Colon (tissue), 2 donors: ENCODE data around the gene GPANK1.

ENCODE experiments used
- FAIRE-seq: peaks from 2 replicates; lab custom pipeline; 2012; peaks lifted over from hg19 to GRCh38; lab: Jason Lieb, UNC
- donor health status: control.
- donor health status: control.

Gene GPANK1

GRCh38 chr6:31639449-31639861, 25.3 kb downstream of the GPANK1 start:
- FAIRE-seq = no peak

- no peak for FAIRE-seq
These were observed 25.8 kb downstream of the GPANK1 start for GRCh38 chr6:31639043-31639442.

GRCh38 chr6:31636698-31637596, 27.9 kb downstream of the GPANK1 start:
- no peak for FAIRE-seq

- no peak for FAIRE-seq
These were observed 29.7 kb downstream of the GPANK1 start for GRCh38 chr6:31634969-31635575.

- no peak for FAIRE-seq
These were observed 30.7 kb downstream of the GPANK1 start for GRCh38 chr6:31634131-31634530.

GRCh38 chr6:31633447-31633846, 31.4 kb downstream of the GPANK1 start:
- FAIRE-seq = no peak

GRCh38 chr6:31632279-31632946, 32.4 kb downstream of the GPANK1 start:
- FAIRE-seq = no peak

GRCh38 chr6:31631681-31632278, 33.0 kb downstream of the GPANK1 start:
- no peak for FAIRE-seq

- FAIRE-seq = no peak
These were observed 33.6 kb downstream of the GPANK1 start for GRCh38 chr6:31631209-31631608.

GRCh38 chr6:31630177-31630934, 34.4 kb downstream of the GPANK1 start:
- no peak for FAIRE-seq

- FAIRE-seq = no peak
These were observed 35.8 kb downstream of the GPANK1 start for GRCh38 chr6:31629014-31629413.

GRCh38 chr6:31627690-31628287, 37.0 kb downstream of the GPANK1 start:
- no peak for FAIRE-seq

GRCh38 chr6:31626952-31627351, 37.8 kb downstream of the GPANK1 start:
- no peak for FAIRE-seq

- FAIRE-seq = no peak
These were observed 40.7 kb downstream of the GPANK1 start for GRCh38 chr6:31624070-31624469.

GRCh38 chr6:31622684-31623091, 42.1 kb downstream of the GPANK1 start:
- FAIRE-seq = no peak

- FAIRE-seq = no peak
These were observed 42.8 kb downstream of the GPANK1 start for GRCh38 chr6:31621991-31622390.

GRCh38 chr6:31621320-31621939, 43.4 kb downstream of the GPANK1 start:
- no peak for FAIRE-seq

- FAIRE-seq = no peak
These were observed 44.0 kb downstream of the GPANK1 start, which contains the start of gene PRRC2A for GRCh38 chr6:31620586-31621319. Gene PRRC2A, plus strand, starts transcription at chr6:31620715. Its CDS starts 2,075 bp downstream, at chr6:31622790.

- peak; percentile 47 for FAIRE-seq
These were observed 44.8 kb downstream of the GPANK1 start for GRCh38 chr6:31619805-31620585.
